PC-9 (cell line): ENCODE data around the gene ODF2.

Source experiments
- EZH2 ChIP-seq: fragments of 200-600 bp; sonication (generic); IDR thresholded peaks from 2 replicates; pipeline ENCODE4 v1.8.0; 2017; ENCODE audit warnings: antibody characterized with exemption, low read depth
- TF ChIP-seq, protein P1 (sequence below): fragments of 200-600 bp; sonication (generic); conservative IDR thresholded peaks from 2 replicates; pipeline ENCODE4 v1.6.1; 2017; ENCODE audit warnings: mixed run types, antibody characterized with exemption, mild to moderate bottlenecking, moderate library complexity

DNA sequence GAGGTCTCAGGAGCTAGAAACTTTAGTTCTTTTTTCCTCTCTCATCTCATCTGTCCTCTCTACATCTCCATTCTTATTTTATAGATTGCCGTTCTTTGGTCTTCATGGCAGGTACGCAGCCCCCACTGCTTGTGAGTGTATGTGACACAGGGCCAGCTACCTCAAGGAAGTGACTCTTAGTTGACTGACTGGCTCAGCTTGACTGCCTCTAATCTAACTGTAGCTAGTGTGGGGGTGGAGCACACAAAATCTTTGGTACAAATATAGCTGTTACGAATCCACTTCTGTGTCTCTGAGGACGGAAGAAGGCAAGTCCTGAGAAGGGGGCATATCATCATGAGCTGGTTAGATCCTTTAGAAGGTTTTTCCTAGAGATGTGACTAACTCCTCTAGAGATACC lies 76.8 kb downstream of the ODF2 start:
- TF ChIP-seq, protein P1, sequence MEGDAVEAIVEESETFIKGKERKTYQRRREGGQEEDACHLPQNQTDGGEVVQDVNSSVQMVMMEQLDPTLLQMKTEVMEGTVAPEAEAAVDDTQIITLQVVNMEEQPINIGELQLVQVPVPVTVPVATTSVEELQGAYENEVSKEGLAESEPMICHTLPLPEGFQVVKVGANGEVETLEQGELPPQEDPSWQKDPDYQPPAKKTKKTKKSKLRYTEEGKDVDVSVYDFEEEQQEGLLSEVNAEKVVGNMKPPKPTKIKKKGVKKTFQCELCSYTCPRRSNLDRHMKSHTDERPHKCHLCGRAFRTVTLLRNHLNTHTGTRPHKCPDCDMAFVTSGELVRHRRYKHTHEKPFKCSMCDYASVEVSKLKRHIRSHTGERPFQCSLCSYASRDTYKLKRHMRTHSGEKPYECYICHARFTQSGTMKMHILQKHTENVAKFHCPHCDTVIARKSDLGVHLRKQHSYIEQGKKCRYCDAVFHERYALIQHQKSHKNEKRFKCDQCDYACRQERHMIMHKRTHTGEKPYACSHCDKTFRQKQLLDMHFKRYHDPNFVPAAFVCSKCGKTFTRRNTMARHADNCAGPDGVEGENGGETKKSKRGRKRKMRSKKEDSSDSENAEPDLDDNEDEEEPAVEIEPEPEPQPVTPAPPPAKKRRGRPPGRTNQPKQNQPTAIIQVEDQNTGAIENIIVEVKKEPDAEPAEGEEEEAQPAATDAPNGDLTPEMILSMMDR = no peak
- TF ChIP-seq EZH2 = no peak
